HG02885 (cell line): Measurements from ENCODE around the gene CEACAM1.
"Not testable (repeated sequence)": the region's sequence is repeated elsewhere in the genome, so short reads cannot be mapped to it uniquely, and the experiment has no call there.

Experiments used
- ATAC-seq: cut with Tn5 transposase; IDR thresholded peaks from one replicate; pipeline ENCODE4 v1.9.1; 2021; ENCODE audit warnings: mild to moderate bottlenecking; ENCODE audit not compliant: unreplicated experiment, poor library complexity

Gene CEACAM1

DNA sequence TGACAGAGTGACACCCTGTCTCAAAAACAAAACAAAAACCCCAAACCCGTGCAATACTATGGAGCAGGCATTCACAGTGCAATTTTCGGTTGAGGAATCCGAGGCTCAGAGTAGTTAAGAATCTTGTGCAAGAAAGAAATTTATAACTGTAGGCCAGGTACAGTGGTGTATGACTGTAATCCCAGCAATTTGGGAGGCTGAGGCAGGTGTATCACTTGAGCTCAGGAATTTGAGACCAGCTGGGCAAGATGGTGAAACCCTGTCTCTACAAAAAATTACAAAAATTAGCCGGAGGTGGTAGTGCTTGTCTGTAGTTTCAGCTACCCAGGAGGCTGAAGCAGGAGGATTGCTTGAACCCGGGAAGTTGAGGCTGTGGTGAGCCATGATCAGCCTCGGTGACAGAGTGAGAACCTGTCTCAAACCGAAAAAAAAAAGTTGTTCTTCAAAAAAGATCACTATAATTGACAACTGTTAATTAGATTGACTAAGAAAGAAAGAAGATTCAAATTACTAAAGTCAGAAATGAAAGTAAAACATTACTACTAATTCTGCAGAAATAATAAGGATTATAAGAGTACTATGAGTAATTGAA, 12.9 kb downstream of the CEACAM1 start:
- no peak for ATAC-seq

DNA sequence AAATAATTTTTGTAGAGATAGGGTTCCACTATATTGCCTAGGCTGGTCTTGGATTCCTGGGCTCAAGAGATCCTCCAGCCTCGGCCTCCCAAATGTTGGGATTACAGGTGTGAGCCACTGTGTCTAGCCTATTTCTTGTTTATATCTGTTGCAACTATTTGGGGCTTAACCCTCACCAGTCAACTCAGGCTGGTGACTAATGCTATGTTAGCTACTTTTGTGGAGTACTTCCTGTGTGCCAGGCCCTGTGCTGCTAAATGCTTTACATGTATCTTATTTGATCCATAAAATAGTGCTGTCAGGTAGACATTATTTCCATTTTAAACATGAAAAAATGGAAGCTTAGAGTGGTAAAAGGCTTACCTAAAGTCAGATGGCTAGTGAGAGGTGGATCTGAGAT, 13.8 kb downstream of the CEACAM1 start:
- no peak for ATAC-seq

DNA sequence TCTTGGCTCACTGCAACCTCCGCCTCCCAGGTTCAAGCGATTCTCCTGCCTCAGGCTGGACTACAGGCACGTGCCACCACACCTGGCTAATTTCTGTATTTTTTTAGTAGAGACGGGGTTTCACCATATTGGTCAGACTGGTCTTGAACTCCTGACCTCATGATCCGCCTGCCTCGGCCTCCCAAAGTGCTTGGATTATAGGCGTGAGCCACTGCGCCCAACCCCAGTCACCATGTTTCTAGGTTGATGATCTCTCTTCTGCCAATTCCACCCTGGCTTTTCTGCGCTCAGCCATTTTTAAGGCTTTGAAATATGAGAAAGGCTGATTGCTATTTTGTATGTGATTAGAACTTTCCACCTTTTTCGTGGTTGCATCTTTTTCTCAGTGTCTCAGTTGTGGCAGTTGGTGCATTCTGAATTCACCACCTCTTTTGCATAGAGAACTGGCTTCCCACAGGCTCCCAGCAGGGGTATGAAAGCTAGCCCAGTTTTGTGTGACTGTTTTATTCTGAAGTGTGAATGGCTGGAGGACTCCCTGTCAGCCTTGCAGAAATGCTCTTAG, 15.5 kb downstream of the CEACAM1 start:
- peak; percentile 93 for ATAC-seq

DNA sequence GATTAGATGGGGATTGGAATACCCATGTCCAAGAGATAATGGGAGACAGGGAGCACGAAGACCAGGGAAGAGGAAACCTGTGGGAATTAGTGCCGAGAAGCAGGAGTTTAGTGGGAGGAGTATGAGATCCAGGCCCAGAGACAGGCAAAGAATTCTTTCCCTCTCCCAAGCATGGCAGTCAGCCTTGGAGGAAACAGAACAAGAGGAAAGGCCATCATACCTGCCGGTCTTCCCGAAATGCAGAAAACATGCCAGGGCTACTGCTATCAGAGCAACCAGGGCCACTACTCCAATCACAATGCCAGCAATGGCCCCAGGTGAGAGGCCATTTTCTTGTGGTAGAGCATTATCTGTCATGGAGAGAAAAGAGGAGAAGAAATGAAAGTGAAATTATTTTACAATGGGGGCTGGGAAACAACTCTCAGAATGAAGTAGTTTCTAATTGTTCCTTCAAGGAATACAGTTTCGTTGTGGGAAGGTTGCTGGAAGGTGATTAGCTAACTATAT, 16.1 kb downstream of the CEACAM1 start:
- no peak for ATAC-seq

DNA sequence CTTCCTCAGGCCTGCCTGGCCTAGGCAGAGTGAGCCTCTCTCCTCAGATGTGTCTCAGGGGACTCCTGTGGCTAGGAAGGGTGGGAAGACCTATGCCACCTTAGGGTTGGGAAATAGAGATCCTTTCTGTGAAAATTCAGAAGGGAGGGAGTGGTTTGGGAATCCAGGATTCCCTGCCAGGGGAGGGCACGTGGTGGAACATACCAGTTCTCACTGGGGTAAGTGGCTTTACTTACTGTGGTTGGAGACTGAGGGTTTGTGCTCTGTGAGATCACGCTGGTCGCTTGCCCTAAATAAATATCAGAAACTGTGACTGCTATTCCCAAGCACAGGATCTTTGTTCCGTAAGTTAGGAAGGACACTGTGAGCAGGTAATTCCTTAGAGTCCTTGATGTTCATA, 16.9 kb downstream of the CEACAM1 start:
- no peak for ATAC-seq

DNA sequence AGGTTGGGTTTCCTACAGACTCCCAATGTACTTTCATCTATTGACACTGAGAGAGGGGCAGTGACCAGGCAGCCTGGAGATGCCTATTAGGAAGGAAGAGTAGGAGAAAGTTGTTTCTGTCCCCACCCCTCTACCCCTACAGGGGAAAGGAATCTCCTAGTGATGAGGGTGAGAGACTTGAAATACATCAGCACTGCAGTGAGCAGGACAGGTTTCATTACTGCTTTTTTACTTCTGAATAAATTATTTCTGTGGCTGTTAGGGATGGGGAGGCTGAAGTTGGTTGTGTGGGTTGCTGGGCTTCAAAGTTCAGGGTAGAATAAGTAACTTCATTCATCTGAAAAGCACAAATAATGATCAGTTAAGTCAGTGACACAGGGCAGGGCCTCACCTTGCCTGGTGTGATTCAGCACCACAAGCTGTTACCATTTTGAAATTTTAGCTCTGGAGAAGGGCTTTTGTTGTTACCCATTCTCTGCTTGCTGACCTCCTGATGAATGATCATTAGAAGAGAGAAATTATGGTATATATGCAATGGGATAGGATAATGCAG, 19.3 kb downstream of the CEACAM1 start:
- no peak for ATAC-seq

DNA sequence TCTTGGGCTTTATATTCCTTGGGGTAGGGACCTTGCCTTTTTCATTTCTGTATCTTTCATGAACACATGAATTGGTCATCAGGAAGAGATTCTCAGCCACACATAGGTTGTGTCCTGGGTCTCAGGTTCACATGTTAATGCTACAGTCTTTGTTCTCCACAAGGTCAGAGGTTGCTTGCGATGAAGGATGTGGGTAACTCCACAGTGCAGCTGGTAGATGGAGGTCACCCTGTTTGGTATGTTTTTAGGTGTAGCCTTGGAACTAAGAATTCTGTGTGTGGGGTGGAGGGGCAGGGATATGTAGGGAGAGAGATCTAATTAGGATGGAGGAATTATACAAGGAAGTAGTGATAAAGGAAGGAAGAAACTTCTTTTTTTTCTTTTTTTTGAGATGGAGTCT, 23.2 kb downstream of the CEACAM1 start:
- ATAC-seq = no peak

DNA sequence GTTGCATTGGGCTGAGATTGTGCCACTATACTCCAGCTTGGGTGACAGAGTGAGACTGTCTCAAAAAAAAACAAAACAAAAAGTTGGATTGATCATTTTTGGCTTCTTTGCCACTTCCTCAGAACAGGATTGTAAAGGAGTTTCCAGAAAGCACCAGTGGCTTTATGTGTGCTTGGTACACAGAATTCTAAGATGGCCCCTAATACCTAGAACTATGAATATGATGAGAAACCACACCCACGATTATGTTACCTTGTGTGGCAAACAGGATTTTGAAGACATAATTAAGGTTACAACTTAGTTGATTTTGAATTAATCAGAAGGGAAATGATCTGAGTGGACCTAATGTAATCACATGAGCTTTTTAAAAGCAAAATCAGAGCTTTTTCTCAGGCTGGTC, 26.5 kb downstream of the CEACAM1 start:
- no peak for ATAC-seq

DNA sequence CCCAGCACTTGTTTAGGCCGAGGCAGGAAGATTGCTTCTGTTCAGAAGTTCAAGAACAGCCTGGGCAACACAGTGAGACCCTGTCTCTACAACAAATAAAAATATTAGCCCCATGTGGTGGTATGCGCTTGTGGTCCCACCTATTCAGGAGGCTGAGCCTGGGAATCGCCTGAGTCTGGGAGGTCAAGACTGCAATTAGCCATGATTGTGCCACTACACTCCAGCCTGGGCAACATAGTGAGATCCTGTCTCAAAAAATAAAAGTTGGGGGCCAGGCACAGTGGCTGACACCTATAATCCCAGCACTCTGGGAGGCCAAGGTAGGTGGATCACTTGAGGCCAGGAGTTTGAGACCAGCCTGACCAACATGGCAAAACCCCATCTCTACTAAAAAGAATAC, 27.0 kb downstream of the CEACAM1 start:
- ATAC-seq = not testable (repeated sequence)

DNA sequence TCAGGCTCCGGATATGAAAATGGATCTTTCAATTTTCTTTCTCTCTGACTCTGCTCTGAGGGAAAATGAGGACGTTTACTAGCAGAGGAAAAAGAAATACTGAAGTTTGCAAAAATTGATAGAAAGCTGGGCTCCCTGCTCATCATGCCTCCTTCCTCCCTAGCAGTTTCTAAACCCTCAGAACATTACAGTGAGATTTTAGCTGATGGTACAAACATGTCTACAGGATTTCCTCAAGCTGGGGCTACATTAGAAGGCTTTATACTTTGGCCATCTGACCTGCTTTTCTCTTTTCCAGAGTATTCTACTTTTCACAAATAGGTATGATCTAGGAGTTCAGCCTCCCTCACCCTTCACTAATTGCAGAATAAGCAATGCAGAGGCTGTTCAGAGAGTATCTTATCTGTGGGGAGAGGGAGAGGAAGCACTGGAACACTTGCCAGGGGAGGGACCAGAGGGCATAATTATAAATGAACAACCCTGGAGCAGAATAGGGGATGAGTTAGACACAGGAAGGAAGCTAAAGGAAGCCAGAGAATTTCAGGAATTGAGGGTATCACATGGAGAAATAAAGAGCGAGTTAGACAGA, 30.0 kb downstream of the CEACAM1 start:
- ATAC-seq = peak; percentile 25

DNA sequence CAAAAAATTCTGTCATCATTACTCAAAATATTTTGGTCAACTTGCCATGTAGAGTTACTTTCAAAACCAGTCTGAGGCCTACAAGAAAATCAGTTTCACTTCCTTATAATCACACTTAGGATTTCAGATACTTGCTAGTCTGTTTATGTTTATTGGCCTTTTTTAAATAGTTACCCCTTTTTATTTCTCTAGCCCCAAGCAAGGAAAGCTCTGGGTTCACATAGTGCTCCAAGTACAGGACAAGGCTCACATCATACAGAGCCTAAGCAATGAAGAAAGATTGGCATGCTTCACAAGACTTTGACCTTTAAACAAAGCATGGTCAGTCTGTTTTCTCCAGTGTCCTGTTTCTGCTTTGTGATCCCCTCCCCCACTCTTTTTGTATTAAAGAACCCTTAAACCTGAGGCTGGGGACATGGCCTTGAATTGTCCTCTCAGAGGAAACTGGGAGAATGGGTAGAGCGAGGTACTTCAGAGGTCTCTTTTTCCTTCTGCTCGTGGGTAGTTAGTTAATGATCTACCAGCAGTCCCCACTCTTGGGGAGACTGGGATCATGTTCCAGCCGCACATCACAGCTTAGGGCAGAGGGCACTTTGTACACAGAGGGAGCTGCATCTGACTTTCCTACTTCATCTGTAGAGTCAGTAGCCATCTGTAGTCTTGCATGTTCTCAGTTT, 30.7 kb downstream of the CEACAM1 start:
- ATAC-seq = peak; percentile 73

DNA sequence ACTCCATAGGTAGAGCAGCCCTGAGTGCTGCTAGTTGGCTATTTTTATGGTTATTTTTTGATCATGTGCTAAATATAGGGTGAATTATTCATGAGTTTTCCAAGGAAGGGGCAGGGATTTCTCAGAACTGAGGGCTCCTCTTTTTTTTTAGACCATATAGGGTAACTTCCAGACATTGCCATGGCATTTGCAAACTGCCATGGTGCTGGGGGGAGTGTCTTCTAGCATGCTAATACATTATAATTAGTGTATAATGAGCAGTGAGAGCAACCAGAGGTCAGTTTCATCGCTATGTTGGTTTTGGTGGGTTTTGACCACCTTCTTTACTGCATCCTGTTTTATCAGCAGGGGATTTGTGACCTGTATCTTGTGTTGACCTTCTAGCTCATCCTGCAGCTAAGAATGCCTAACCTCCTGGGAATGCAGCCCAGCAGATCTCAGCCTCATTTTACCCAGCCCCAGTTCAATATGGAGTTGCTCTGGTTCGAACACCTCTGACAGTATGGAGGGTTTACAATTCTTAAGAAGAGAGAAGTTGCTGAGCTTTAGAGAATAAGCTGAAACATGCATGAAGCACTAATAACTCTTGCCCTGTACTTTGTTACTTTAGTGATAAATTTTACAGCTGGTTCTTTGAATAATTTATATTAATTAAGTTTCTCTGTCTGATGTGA, 31.7 kb downstream of the CEACAM1 start:
- ATAC-seq = no peak

DNA sequence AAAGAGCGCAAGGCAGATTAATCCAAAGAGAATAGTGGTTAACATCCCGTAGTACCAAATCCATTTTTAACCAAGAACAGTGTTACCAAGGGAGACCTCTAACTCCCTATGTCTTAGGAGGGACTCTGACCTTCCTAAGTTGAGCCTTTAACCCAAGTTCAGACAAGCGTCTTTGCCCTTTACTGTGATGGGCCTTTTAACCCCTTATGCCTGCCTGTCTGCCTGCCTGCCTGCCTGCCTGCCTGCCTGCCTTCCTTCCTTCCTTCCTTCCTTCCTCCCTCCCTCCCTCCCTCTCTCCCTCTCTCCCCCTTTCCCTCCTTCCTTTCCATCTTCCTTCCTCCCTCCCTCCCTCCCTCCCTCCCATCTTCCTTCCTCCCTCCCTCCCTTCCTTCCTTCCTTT, 32.6 kb downstream of the CEACAM1 start:
- ATAC-seq = no peak

DNA sequence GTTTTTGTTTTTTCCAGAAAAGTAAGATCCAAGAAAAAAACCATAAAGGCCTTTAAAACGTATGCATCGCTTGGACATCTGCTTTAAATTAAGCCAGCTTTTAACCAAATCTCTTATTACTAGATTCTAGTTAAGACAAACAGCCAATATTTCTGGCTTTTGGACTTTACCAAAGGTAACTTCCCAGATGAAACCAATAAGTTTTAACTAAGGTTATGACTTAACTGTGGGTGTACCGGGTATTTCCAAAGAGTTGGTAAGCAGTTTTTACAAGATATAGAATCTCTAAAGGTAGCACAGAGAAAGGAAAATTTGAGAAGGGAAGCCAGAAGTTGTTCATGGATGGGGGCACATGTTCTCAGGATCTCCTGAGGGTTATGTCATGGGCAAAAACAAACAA, 34.0 kb downstream of the CEACAM1 start:
- no peak for ATAC-seq

DNA sequence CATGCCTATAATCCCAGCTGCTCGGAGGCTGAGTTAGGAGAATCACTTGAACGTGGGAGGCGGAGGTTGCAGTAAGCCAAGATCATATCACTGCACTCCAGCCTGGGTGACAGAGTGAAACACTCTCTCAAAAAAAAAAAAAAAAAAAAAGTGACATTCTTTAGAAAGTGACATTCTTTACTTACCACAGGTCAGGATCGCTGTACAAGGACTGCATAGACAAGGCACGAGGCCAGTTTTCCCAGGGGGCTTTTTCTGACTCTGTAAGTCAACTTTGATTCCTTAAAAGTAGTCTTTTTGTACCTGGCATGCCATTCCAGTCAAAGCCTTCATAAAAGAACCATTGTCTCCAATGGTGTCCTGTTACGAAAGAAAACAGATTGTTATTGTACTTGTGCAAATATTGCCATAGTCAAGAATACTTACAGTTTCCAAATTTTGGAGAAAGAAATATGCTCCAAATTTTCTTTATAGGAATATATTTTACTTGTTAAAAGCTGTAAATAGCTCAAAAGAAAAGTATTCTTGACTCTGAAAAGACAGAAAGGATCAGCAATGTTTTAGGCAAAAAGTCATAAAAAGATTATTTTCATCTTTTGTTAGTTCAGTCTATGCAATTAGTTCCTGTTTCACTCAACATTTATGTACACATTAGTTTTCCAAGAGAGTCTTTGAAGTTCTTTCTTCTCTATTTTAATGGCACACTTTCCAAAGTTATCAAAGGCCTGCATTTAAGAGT, 39.3 kb downstream of the CEACAM1 start:
- ATAC-seq = no peak

DNA sequence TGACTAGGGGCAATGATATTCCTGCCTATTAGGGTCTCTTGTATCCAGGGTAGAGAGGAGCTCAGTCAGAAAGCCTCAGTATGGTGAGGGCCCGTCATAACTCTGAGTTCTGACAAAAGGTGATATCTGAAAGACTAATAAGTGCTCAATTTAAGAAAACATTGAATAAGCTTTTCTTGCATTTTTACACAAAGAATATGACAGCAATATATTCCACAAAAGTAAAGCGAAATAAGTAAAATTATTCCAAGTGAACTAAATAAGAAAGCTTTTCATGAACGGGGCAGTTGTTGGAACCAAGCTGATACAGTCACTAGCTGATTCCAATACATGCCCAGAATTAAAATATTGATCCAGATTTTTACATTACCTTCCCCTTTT, 40.5 kb downstream of the CEACAM1 start:
- ATAC-seq = no peak

DNA sequence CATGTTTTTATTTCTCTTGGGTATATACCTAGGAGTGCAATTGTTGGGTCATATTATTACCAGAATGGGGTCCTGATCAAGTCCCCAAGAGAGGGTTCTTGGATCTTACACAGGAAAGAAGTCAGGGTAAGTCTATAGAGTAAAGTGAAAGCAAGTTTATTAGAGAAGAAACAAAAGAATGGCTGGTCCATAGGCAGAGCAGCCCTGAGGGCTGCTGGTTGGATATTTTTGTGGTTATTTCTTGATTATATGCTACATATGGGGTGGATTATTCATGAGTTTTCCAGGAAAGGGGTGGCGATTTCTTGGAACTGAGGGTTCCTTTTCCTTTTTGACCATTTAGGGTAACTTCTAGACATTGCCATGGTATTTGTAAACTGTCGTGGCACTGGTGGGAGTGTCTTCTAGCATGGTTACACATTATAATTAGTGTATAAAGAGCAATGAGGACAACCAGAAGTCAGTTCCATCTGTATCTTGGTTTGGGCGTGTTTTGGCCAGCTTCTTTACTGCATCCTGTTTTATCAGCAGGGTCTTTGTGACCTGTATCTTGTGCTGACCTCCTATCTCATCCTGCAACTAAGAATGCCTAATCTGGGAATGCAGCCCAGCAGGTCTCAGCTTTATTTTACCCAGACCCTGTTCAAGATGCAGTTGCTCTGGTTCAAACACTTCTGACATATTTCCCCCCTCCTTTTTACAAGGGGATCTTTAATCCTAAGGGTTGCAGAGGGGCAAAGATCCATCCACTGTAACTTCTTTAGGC, 41.1 kb downstream of the CEACAM1 start:
- no peak for ATAC-seq

DNA sequence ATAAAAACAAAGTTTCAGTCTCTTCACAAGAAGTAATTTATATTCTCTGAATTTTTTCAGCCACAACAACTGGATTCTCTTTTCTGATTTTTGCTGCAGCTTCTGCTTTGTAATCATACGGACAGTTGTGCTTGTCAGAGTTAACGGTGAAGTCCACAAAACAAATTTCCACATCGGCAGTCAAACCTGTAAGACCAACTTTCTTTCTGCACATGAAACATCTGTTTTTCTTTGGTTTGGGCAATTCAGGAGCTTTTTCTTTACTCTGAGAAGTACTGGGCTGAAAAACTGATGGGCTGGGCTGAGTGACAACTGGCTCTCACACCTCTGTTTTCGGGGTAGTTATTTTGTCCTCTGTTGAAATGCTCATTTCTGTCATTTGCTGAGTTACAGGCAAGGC, 43.2 kb downstream of the CEACAM1 start:
- ATAC-seq = not testable (repeated sequence)

DNA sequence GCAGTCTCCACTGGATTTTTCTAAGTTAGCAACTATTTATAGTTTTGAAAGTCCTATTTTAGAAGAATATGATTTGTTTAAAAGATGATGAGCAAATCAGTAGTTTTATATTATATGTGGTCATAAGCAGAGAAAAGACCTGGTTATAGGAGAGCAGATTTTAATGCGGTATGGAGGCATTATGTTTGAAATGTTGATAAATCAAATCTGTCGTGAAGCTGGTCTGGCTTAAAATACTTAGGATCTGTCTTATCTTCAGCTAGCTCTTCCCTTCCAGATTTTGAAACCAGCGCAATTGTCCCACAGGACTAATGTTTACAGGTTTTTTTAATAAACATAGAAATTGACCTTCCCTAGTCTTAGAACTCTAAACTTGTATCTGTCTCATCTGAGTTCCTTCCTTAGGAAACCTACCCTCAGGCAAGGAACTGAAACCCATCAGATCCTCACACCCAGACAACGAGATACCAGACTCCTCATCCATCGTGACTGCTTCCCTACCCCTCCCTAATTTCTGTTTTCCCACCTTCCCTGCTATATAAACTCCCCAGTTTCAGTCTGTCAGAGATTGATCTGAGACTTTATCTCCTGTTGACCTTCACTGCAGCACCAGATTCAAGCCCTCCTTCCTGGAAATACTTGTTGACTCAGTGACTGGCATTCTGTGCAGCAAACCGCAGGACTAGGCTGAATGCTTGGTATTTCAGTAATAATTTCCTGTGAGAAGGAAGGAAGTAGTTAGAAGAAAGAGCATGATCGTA, 47.8 kb downstream of the CEACAM1 start:
- no peak for ATAC-seq
